ENCODE data around the gene EXOC3L4.

DNA sequence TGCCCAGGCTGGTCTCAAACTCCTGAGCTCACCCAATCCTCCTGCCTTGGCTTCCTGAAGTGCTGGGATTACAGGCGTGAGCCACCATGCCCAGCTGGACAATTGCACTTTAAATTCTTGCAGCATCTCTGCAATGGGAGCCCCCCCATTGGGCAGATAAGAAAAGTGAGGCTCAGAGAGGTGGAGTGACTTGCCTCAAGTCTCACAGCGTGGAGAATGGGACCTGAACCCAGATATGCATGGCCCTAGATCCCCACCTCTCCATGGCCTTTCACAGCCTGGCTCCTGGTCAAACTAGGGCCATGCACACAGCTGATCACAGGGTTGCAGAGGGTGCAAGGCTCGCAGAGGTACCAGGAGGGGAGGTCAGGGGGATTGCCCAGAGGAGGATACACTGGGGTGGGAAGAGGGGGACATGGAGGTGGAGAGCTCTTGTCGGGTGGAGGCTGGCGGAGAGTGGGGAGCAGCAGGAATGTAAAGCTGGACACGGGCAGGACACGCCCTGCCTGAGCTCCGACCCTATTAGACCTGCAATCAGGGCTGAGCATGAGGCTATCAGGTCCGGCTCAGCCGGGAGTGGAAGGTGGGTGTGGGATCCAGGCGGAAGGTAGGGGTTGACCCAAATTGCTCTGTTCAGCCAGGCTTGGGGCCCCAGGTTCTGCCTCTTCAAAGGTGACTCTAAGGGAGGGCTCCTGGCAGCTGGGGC, 6.9 kb downstream of the EXOC3L4 start:
- no peak for TF ChIP-seq EZH2 (IDR thresholded peaks at IDR 0.05; ENCODE audit: insufficient read depth, poor library complexity, severe bottlenecking)
- TF ChIP-seq EZH2phosphoT487 (IDR thresholded peaks at IDR 0.05; ENCODE audit: insufficient read depth, low read depth), result no peak

Measured in GM23248 (cell line).